ENCODE results near the gene PEX7.

GRCh38 chr6:136840276-136841001 is 18.0 kb downstream of the PEX7 start:
- TF ChIP-seq CTCF (IDR thresholded peaks at IDR 0.05): no peak
- TF ChIP-seq POLR2AphosphoS5 (IDR thresholded peaks at IDR 0.05): no peak
